ENCODE data around the gene MS4A8.

GRCh38 chr11:60710482-60710881, 11.1 kb downstream of the MS4A8 start:
- TF ChIP-seq CTCF (conservative IDR thresholded peaks at IDR 0.05) = peak; percentile 39; the same call in 1 of the 2 replicates
- TF ChIP-seq EZH2 (IDR thresholded peaks at IDR 0.05; ENCODE audit: low read depth) = no peak

All from PC-9 (cell line).